Measurements from ENCODE around the gene LGI4. TPM values are rescaled to one million over a fixed set of nuclear protein-coding genes. Genes with fewer than 3 reads are reported as not detected.

Gene LGI4
- total and polyA plus RNA-seq, 11 donors = 2.2 to 15.1 (median 6.0) TPM

DNA sequence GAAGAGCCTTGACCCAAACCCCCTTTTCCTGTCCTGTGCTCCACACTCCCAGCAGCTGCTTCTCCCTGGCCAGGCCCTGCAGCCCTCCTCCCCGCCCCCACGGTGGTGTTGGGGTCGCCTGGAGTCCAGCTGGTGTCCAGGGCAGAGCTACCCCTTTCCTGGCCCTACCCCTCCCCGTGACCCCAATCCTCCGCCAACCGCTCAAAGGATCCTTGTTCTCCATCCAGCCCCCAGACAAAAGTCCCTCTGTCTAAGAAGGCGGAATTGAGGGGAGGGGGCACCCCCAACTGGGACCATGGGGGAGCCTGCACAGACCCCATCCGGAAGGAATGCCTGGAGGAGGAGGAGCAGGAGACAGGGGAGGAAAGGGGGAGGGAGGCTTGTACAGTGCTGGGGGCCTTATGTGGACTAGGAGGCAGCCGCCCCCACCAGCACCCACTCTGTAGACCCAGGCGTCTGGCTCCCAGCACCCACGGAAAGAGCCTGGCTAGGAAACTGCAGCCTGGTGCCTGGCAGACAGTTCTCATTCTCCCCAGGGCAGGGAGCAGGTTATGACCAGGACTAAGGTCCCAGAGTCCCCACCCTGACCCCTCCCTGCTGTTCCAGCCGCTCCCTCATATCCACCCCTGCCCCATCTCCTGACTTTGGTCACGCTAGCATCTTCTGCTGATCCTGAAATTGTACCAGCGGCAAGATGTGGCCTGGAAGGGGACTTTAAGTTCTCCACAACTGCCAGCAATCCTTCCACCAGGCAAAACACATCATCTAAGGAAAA lies 19.5 kb downstream of the LGI4 start, which contains the start of gene FXYD3:
FXYD3 (plus strand) TSS at position 647 of the 775 bp plus-strand sequence. CDS start 3,554 bp downstream, outside the sequence.
- DNase-seq = no peak
- H3K9me3 ChIP-seq = no peaks in the 10 kb centered on the region
- peak within 1 kb of the TSS in 3 of 12 donors; percentile 19 to 39 (median 26) for H3K27ac ChIP-seq
- WGBS, 4 donors = 57 to 77% (median 66%) methylated on average over 11 to 14 of the region's 14 CpGs
- TF ChIP-seq CTCF (IDR thresholded peaks at IDR 0.05) (no peak), POLR2A (IDR thresholded peaks at IDR 0.05) (no peak)
- H3K36me3 ChIP-seq = no peaks in the 10 kb centered on the region
- peak in 2 of 4 donors; percentile 4 to 20 for ATAC-seq
- H3K4me3 ChIP-seq = peak within 1 kb of the TSS in 11 of 12 donors; percentile 9 to 52 (median 40)
- intact Hi-C loops (cut with DNase I) = loop anchor here in 3 of 10 donors (2.0 kb wide), 2 partner anchors 19 to 21 kb away; partner anchors contain the start of gene LGI4 (in 2 of the 3)
- peaks cover 0 to 28% (median 8%) of the 10 kb centered on the region in 12 donors for H3K4me1 ChIP-seq
- no peaks in the 10 kb centered on the region for H3K27me3 ChIP-seq

GRCh38 chr19:35114353-35115176 lies 20.3 kb downstream of the LGI4 start:
- DNase-seq = peak in 4 of 5 donors; percentile 52 to 82 (median 66)
- intact Hi-C loops (cut with DNase I) = loop anchor here in 7 of 10 donors (1.0 to 2.0 kb wide), 3 partner anchors 20 to 22 kb away; partner anchors contain the start of gene LGI4 (in 6 of the 7)
- 9 to 12% (median 11%) methylated on average over 22 to 23 of the region's 23 CpGs for WGBS, 4 donors

GRCh38 chr19:35112995-35113688 lies 21.7 kb downstream of the LGI4 start:
- no peaks in the 10 kb centered on the region for H3K9me3 ChIP-seq
- 89 to 95% (median 91%) methylated on average over 11 to 15 of the region's 15 CpGs for WGBS, 4 donors
- H3K27me3 ChIP-seq = peaks cover 0 to 2% (median 0%) of the 10 kb centered on the region in 9 donors
- intact Hi-C loops (cut with DNase I) = no loop called here
- DNase-seq (no peak), ATAC-seq (no peak)
- no peak overlapping the region for H3K4me3 ChIP-seq
- no peaks in the 10 kb centered on the region for H3K36me3 ChIP-seq
- H3K27ac ChIP-seq = no peak overlapping the region
- TF ChIP-seq CTCF (IDR thresholded peaks at IDR 0.05) = no peak
- no peak for TF ChIP-seq POLR2A (IDR thresholded peaks at IDR 0.05)
- H3K4me1 ChIP-seq = peaks cover 0 to 13% (median 7%) of the 10 kb centered on the region in 12 donors

More at GRCh38 chr19:35114353-35115176, 20.3 kb downstream of the LGI4 start:
- Histone ChIP-seq H3K36me3 (no peaks in the 10 kb centered on the region), H3K27me3 (peaks cover 0 to 2% (median 0%) of the 10 kb centered on the region in 9 donors), H3K4me3 (peak overlapping the region in 11 of 12 donors; percentile 9 to 52 (median 40)), H3K9me3 (no peaks in the 10 kb centered on the region), H3K27ac (peak overlapping the region in 3 of 12 donors; percentile 3 to 39 (median 19)), H3K4me1 (peaks cover 0 to 21% (median 7%) of the 10 kb centered on the region in 12 donors)
- peak; percentile 74 to 87 (median 76) for ATAC-seq
- TF ChIP-seq POLR2A (IDR thresholded peaks at IDR 0.05) (no peak), CTCF (IDR thresholded peaks at IDR 0.05) (peak; percentile 93 to 99 (median 97))
